Colon (tissue), 2 donors: ENCODE measurements around the gene FYN.

Source experiments
- FAIRE-seq: peaks from 2 replicates; lab custom pipeline; 2012; peaks lifted over from hg19 to GRCh38; lab: Jason Lieb, UNC
- donor health status: control.
- donor health status: control.

The FYN gene

GRCh38 chr6:111880181-111880888, 7.1 kb upstream of the FYN start:
- FAIRE-seq = no peak

- no peak for FAIRE-seq
Measured at GRCh38 chr6:111875741-111876140, 2.5 kb upstream of the FYN start.

GRCh38 chr6:111874025-111874415, 768 bp upstream of the FYN start:
- FAIRE-seq = no peak

GRCh38 chr6:111872401-111873177, 663 bp downstream of the FYN start:
- no peak for FAIRE-seq

- FAIRE-seq = no peak
Measured at GRCh38 chr6:111871725-111872400, 1.4 kb downstream of the FYN start.

- no peak for FAIRE-seq
Measured at GRCh38 chr6:111871207-111871606, 2.0 kb downstream of the FYN start.

GRCh38 chr6:111870742-111871064, 2.5 kb downstream of the FYN start:
- no peak for FAIRE-seq

- FAIRE-seq = no peak
Measured at GRCh38 chr6:111870051-111870741, 3.1 kb downstream of the FYN start.

GRCh38 chr6:111866857-111867256, 6.4 kb downstream of the FYN start:
- no peak for FAIRE-seq

- no peak for FAIRE-seq
Measured at GRCh38 chr6:111865909-111866546, 7.2 kb downstream of the FYN start.

- no peak for FAIRE-seq
Measured at GRCh38 chr6:111865049-111865585, 8.1 kb downstream of the FYN start.

GRCh38 chr6:111864138-111865048, 8.9 kb downstream of the FYN start:
- no peak for FAIRE-seq

- FAIRE-seq = no peak
Measured at GRCh38 chr6:111862741-111863140, 10.5 kb downstream of the FYN start.

GRCh38 chr6:111862314-111862713, 10.9 kb downstream of the FYN start:
- FAIRE-seq = no peak

GRCh38 chr6:111861431-111861885, 11.8 kb downstream of the FYN start:
- no peak for FAIRE-seq

- no peak for FAIRE-seq
Measured at GRCh38 chr6:111858347-111858746, 14.9 kb downstream of the FYN start.

- no peak for FAIRE-seq
Measured at GRCh38 chr6:111857674-111858337, 15.4 kb downstream of the FYN start.

GRCh38 chr6:111855753-111856152, 17.5 kb downstream of the FYN start:
- no peak for FAIRE-seq

- FAIRE-seq = no peak
Measured at GRCh38 chr6:111854683-111855082, 18.6 kb downstream of the FYN start.

GRCh38 chr6:111852725-111853124, 20.5 kb downstream of the FYN start:
- FAIRE-seq = no peak
